ENCODE measurements around the gene BSN. TPM values are rescaled to one million over a fixed set of nuclear protein-coding genes. Genes with fewer than 3 reads are reported as not detected.
A peak's percentile ranks its signal among the peaks of the same experiment; 100 is the strongest.

BSN gene
- total and polyA plus RNA-seq, 2 experiments from 2014 or later = 0.50 to 5.1 TPM

DNA sequence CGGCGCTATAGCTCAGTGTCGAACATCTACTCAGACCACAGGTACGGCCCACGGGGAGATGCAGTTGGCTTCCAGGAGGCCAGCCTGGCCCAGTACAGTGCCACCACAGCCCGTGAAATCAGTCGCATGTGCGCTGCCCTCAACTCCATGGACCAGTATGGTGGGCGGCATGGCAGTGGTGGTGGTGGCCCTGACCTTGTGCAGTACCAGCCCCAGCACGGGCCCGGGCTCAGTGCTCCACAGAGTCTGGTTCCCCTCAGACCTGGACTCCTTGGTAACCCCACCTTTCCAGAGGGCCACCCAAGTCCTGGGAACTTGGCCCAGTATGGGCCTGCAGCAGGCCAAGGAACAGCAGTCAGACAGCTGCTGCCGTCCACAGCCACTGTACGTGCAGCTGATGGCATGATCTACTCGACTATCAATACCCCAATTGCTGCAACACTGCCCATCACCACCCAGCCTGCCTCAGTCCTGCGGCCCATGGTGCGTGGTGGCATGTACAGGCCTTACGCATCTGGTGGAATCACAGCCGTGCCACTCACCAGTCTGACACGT is 101.5 kb downstream of the BSN start (continued):
- TF ChIP-seq, protein P1, sequence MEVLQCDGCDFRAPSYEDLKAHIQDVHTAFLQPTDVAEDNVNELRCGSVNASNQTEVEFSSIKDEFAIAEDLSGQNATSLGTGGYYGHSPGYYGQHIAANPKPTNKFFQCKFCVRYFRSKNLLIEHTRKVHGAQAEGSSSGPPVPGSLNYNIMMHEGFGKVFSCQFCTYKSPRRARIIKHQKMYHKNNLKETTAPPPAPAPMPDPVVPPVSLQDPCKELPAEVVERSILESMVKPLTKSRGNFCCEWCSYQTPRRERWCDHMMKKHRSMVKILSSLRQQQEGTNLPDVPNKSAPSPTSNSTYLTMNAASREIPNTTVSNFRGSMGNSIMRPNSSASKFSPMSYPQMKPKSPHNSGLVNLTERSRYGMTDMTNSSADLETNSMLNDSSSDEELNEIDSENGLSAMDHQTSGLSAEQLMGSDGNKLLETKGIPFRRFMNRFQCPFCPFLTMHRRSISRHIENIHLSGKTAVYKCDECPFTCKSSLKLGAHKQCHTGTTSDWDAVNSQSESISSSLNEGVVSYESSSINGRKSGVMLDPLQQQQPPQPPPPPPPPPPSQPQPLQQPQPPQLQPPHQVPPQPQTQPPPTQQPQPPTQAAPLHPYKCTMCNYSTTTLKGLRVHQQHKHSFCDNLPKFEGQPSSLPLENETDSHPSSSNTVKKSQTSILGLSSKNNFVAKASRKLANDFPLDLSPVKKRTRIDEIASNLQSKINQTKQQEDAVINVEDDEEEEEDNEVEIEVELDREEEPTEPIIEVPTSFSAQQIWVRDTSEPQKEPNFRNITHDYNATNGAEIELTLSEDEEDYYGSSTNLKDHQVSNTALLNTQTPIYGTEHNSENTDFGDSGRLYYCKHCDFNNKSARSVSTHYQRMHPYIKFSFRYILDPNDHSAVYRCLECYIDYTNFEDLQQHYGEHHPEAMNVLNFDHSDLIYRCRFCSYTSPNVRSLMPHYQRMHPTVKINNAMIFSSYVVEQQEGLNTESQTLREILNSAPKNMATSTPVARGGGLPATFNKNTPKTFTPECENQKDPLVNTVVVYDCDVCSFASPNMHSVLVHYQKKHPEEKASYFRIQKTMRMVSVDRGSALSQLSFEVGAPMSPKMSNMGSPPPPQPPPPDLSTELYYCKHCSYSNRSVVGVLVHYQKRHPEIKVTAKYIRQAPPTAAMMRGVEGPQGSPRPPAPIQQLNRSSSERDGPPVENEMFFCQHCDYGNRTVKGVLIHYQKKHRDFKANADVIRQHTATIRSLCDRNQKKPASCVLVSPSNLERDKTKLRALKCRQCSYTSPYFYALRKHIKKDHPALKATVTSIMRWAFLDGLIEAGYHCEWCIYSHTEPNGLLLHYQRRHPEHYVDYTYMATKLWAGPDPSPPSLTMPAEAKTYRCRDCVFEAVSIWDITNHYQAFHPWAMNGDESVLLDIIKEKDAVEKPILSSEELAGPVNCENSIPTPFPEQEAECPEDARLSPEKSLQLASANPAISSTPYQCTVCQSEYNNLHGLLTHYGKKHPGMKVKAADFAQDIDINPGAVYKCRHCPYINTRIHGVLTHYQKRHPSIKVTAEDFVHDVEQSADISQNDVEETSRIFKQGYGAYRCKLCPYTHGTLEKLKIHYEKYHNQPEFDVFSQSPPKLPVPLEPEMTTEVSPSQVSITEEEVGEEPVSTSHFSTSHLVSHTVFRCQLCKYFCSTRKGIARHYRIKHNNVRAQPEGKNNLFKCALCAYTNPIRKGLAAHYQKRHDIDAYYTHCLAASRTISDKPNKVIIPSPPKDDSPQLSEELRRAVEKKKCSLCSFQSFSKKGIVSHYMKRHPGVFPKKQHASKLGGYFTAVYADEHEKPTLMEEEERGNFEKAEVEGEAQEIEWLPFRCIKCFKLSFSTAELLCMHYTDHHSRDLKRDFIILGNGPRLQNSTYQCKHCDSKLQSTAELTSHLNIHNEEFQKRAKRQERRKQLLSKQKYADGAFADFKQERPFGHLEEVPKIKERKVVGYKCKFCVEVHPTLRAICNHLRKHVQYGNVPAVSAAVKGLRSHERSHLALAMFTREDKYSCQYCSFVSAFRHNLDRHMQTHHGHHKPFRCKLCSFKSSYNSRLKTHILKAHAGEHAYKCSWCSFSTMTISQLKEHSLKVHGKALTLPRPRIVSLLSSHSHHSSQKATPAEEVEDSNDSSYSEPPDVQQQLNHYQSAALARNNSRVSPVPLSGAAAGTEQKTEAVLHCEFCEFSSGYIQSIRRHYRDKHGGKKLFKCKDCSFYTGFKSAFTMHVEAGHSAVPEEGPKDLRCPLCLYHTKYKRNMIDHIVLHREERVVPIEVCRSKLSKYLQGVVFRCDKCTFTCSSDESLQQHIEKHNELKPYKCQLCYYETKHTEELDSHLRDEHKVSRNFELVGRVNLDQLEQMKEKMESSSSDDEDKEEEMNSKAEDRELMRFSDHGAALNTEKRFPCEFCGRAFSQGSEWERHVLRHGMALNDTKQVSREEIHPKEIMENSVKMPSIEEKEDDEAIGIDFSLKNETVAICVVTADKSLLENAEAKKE (CRISPR knock-in tag; IDR thresholded peaks at IDR 0.05) = no peak
- no peak for TF ChIP-seq EZH2phosphoT487 (IDR thresholded peaks at IDR 0.05; ENCODE audit: unreplicated experiment)

DNA sequence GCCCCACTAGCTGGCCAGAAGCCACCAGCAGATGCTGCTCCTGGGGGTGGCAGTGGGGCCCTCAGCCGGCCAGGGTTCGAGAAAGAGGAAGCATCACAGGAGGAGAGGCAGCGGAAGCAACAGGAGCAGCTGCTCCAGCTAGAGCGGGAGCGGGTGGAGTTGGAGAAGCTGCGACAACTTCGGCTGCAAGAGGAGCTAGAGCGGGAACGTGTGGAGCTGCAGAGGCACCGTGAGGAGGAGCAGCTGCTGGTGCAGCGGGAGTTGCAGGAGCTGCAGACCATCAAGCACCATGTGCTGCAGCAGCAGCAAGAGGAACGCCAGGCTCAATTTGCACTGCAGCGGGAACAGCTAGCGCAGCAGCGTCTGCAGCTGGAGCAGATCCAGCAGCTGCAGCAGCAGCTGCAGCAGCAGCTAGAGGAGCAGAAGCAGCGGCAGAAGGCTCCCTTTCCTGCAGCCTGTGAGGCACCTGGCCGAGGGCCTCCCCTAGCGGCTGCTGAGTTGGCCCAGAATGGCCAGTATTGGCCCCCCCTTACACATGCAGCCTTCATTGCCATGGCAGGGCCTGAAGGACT is 102.3 kb downstream of the BSN start:
- Histone ChIP-seq H3K27me3 (ENCODE audit: insufficient read depth) (no peaks in the 10 kb centered on the region), H3K36me3 (ENCODE audit: insufficient read depth) (no peaks in the 10 kb centered on the region), H3K79me2 (replicated peaks; ENCODE audit: insufficient read depth) (no peaks in the 10 kb centered on the region), H3F3A (replicated peaks; ENCODE audit: low read depth) (no peaks in the 10 kb centered on the region), H2AFZ (no peak overlapping the region), H3K27ac (ENCODE audit: low read depth) (no peak overlapping the region), H4K20me1 (replicated peaks; ENCODE audit: insufficient read depth) (no peaks in the 10 kb centered on the region), H3K9me2 (ENCODE audit: insufficient read depth) (no peaks in the 10 kb centered on the region), H3K4me2 (no peak overlapping the region), H3K4me1 (ENCODE audit: insufficient read depth) (no peaks in the 10 kb centered on the region), H3K4me3 (no peak overlapping the region)
- no peaks in the 10 kb centered on the region for H3K36me3 Mint-ChIP-seq (ENCODE audit: low read depth)
- no peak overlapping the region for H3K27ac Mint-ChIP-seq
- no peak overlapping the region for H3K4me3 Mint-ChIP-seq
- TF ChIP-seq, protein P2, sequence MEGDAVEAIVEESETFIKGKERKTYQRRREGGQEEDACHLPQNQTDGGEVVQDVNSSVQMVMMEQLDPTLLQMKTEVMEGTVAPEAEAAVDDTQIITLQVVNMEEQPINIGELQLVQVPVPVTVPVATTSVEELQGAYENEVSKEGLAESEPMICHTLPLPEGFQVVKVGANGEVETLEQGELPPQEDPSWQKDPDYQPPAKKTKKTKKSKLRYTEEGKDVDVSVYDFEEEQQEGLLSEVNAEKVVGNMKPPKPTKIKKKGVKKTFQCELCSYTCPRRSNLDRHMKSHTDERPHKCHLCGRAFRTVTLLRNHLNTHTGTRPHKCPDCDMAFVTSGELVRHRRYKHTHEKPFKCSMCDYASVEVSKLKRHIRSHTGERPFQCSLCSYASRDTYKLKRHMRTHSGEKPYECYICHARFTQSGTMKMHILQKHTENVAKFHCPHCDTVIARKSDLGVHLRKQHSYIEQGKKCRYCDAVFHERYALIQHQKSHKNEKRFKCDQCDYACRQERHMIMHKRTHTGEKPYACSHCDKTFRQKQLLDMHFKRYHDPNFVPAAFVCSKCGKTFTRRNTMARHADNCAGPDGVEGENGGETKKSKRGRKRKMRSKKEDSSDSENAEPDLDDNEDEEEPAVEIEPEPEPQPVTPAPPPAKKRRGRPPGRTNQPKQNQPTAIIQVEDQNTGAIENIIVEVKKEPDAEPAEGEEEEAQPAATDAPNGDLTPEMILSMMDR (conservative IDR thresholded peaks at IDR 0.05; ENCODE audit: low read depth in 2 of 2) = peak in 1 of 2 experiments; percentile 36; a peak in 2 of 4 replicates
- TF ChIP-seq CREB1 (CRISPR knock-in tag; IDR thresholded peaks at IDR 0.05; ENCODE audit: low read depth) (no peak), NANOG (IDR thresholded peaks at IDR 0.05; ENCODE audit: borderline replicate concordance) (no peak)
- TF ChIP-seq, protein P3, sequence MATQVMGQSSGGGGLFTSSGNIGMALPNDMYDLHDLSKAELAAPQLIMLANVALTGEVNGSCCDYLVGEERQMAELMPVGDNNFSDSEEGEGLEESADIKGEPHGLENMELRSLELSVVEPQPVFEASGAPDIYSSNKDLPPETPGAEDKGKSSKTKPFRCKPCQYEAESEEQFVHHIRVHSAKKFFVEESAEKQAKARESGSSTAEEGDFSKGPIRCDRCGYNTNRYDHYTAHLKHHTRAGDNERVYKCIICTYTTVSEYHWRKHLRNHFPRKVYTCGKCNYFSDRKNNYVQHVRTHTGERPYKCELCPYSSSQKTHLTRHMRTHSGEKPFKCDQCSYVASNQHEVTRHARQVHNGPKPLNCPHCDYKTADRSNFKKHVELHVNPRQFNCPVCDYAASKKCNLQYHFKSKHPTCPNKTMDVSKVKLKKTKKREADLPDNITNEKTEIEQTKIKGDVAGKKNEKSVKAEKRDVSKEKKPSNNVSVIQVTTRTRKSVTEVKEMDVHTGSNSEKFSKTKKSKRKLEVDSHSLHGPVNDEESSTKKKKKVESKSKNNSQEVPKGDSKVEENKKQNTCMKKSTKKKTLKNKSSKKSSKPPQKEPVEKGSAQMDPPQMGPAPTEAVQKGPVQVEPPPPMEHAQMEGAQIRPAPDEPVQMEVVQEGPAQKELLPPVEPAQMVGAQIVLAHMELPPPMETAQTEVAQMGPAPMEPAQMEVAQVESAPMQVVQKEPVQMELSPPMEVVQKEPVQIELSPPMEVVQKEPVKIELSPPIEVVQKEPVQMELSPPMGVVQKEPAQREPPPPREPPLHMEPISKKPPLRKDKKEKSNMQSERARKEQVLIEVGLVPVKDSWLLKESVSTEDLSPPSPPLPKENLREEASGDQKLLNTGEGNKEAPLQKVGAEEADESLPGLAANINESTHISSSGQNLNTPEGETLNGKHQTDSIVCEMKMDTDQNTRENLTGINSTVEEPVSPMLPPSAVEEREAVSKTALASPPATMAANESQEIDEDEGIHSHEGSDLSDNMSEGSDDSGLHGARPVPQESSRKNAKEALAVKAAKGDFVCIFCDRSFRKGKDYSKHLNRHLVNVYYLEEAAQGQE (IDR thresholded peaks at IDR 0.05; ENCODE audit: unreplicated experiment) = no peak
- DNase-seq (ENCODE audit: low spot score) (no peak), ATAC-seq (peak; percentile 17; the same call in 1 of the 3 replicates)
- H3K4me1 Mint-ChIP-seq = no peaks in the 10 kb centered on the region; the same call in 2 of the 3 replicates
- peaks cover 20% of the 10 kb centered on the region for H3K27me3 Mint-ChIP-seq (ENCODE audit: insufficient read depth, low read depth, poor library complexity)
- no peaks in the 10 kb centered on the region for H3K9me3 Mint-ChIP-seq
